Esophagus muscularis mucosa (tissue), 4 donors: ENCODE data around the gene MAFB. TPM values are rescaled to one million over a fixed set of nuclear protein-coding genes. Genes with fewer than 3 reads are reported as not detected.

Experiments used
- DNase-seq: peaks from one replicate; pipeline ENCODE4 v3.0.0-alpha.2; 2017; ENCODE audit errors: extremely low spot score
- H3K27ac ChIP-seq, 4 donors: fragments of 200-600 bp; sonication (generic); replicated peaks in 1 of 4; 1 replicate in 3 of 4; 2 replicates in 1 of 4; pipeline ENCODE4 v1.5.1; 2016 to 2019; ENCODE audit warnings: mild to moderate bottlenecking in 1 of 4
- H3K27me3 ChIP-seq, 4 donors: fragments of 200-600 bp; sonication (generic); one replicate each; pipeline versions ENCODE4 v1.5.1 to v1.6.0; 2016 to 2019
- H3K36me3 ChIP-seq, 4 donors: fragments of 200-600 bp; sonication (generic); one replicate each; pipeline ENCODE4 v1.5.1; 2016 to 2019
- H3K4me1 ChIP-seq, 4 donors: fragments of 200-600 bp; sonication (generic); one replicate each; pipeline ENCODE4 v1.5.1; 2016 to 2019
- H3K4me3 ChIP-seq, 4 donors: fragments of 200-600 bp; sonication (generic); 1 replicate in 2 of 4; 2 replicates in 2 of 4; pipeline ENCODE4 v1.5.1; 2016 to 2019; ENCODE audit warnings: mild to moderate bottlenecking in 4 of 4, moderate library complexity in 1 of 4
- H3K9me3 ChIP-seq, 4 donors: fragments of 200-600 bp; sonication (generic); 1 replicate in 3 of 4; 2 replicates in 1 of 4; pipeline ENCODE4 v1.5.1; 2016 to 2019
- CTCF ChIP-seq, 3 experiments: fragments of 200-600 bp in 2 of 3; fragments of 450-650 bp in 1 of 3; sonication (generic) in 2 of 3; IDR thresholded peaks; one replicate each; pipeline ENCODE4 v1.5.1; 2017 to 2019; ENCODE audit warnings: antibody characterized with exemption in 3 of 3, mild to moderate bottlenecking in 2 of 3, moderate library complexity in 1 of 3
- EP300 ChIP-seq: sonication (generic); formaldehyde crosslinking; IDR thresholded peaks from one replicate; pipeline ENCODE4 v1.6.1; 2017; ENCODE audit warnings: antibody characterized with exemption
- POLR2A ChIP-seq: fragments of 450-650 bp; IDR thresholded peaks from one replicate; pipeline ENCODE4 v1.6.1; 2017; ENCODE audit warnings: antibody characterized with exemption, moderate library complexity, mild to moderate bottlenecking, low read depth
- POLR2AphosphoS5 ChIP-seq, 2 donors: sonication (generic); formaldehyde crosslinking; IDR thresholded peaks; one replicate each; pipeline ENCODE4 v1.6.1; 2017; ENCODE audit warnings: antibody characterized with exemption in 2 of 2
- WGBS: methylation state at CpG from one replicate; pipeline ENCODE4 v1.1.5; 2018; 5-methylcytosine and 5-hydroxymethylcytosine counted together
- intact Hi-C: fragments of 100-400 bp; cut with DNase I; formaldehyde crosslinking; loops from one replicate; pipeline ENCODE4 v1.15.1; 2023
- total RNA-seq, 4 donors: library from RNA; depleted of rRNA; stranded (reverse); fragments of >200 nt; gene quantifications; one replicate each; pipeline versions ENCODE4 v1.1.0 to v1.2.1, GENCODE V29; 2016

MAFB gene
- total RNA-seq, 4 donors from 2014 or later = 34.6 to 77.5 (median 37.3) TPM

DNA sequence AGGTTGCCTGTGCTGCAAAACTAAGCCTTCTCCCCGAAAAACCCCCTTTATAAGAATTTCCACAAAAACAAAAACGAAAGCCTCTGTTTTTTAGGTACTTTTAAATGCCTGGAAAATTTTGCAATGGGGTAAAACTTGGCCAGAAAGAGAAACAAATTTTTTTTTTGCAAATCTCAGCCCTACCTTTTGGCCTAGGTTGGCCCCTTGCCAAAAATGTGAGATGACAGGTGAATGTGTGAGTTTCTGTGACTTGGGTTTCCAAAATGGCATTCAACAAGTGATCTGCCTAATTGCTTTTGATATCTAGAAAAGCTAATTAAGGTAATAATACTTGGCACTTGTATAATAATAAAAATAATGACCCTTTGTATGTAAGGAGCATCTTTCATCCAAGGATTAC, 48.4 kb downstream of the MAFB start:
- H3K36me3 ChIP-seq = no peaks in the 10 kb centered on the region
- no peaks in the 10 kb centered on the region for H3K4me1 ChIP-seq
- TF ChIP-seq POLR2AphosphoS5 (IDR thresholded peaks at IDR 0.05) = no peak
- TF ChIP-seq EP300 = no peak
- no peak for TF ChIP-seq POLR2A
- TF ChIP-seq CTCF (IDR thresholded peaks at IDR 0.05) = no peak
- 87% methylated on average over 2 of the region's 2 CpGs for WGBS
- DNase-seq = no peak
- peaks cover 0 to under 1% (median 0%) of the 10 kb centered on the region in 4 donors for H3K27me3 ChIP-seq
- intact Hi-C loops = no loop called here
- no peak overlapping the region for H3K4me3 ChIP-seq
- no peak overlapping the region for H3K27ac ChIP-seq
- no peaks in the 10 kb centered on the region for H3K9me3 ChIP-seq

- Histone ChIP-seq H3K4me1 (no peaks in the 10 kb centered on the region), H3K36me3 (no peaks in the 10 kb centered on the region), H3K4me3 (no peak overlapping the region), H3K27ac (no peak overlapping the region), H3K27me3 (no peaks in the 10 kb centered on the region), H3K9me3 (no peaks in the 10 kb centered on the region)
- 79% methylated on average over 2 of the region's 2 CpGs for WGBS
- intact Hi-C loops = no loop called here
- no peak for DNase-seq
- TF ChIP-seq POLR2AphosphoS5 (IDR thresholded peaks at IDR 0.05) (no peak), EP300 (no peak), CTCF (IDR thresholded peaks at IDR 0.05) (no peak), POLR2A (no peak)
Observed at GRCh38 chr20:40639676-40640355, 49.2 kb downstream of the MAFB start.

- TF ChIP-seq CTCF (IDR thresholded peaks at IDR 0.05) (no peak), EP300 (no peak), POLR2A (no peak), POLR2AphosphoS5 (IDR thresholded peaks at IDR 0.05) (no peak)
- intact Hi-C loops = no loop called here
- no peaks in the 10 kb centered on the region for H3K9me3 ChIP-seq
- WGBS = 61% methylated on average over 1 of the region's 1 CpG
- no peak overlapping the region for H3K27ac ChIP-seq
- no peaks in the 10 kb centered on the region for H3K27me3 ChIP-seq
- H3K4me1 ChIP-seq = no peaks in the 10 kb centered on the region
- H3K4me3 ChIP-seq = no peak overlapping the region
- no peak for DNase-seq
- H3K36me3 ChIP-seq = no peaks in the 10 kb centered on the region
Observed at GRCh38 chr20:40639132-40639531, 49.9 kb downstream of the MAFB start.

DNA sequence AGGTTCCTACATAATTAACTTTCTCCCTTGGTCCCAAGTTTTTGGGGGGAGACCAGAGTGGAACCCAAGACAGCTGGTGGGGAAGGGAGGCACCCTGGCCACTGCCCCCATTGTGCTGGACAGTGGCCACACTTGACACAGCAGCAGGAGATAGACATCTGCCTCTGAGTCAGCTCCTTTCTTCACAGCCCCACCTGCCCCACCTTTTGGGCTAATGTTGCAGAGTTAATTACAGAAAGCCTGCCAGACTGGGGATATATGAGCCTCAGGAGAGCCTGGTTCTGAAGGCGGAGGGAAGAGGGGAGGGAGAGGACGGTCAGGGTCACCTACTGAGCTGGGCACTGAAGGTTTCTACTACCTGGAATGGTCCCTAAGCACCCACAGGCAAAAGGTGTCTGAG, 50.6 kb downstream of the MAFB start:
- Histone ChIP-seq H3K4me1 (peaks cover 0 to 2% (median under 1%) of the 10 kb centered on the region in 4 donors), H3K36me3 (no peaks in the 10 kb centered on the region), H3K27me3 (no peaks in the 10 kb centered on the region), H3K27ac (no peak overlapping the region), H3K9me3 (no peaks in the 10 kb centered on the region), H3K4me3 (no peak overlapping the region)
- no peak for DNase-seq
- 83% methylated on average over 2 of the region's 2 CpGs for WGBS
- intact Hi-C loops = no loop called here
- TF ChIP-seq POLR2AphosphoS5 (IDR thresholded peaks at IDR 0.05) (no peak), CTCF (IDR thresholded peaks at IDR 0.05) (no peak), POLR2A (no peak), EP300 (no peak)

GRCh38 chr20:40637176-40637575, 51.9 kb downstream of the MAFB start:
- DNase-seq = peak; percentile 55
- TF ChIP-seq CTCF (IDR thresholded peaks at IDR 0.05) (no peak), POLR2AphosphoS5 (IDR thresholded peaks at IDR 0.05) (no peak), EP300 (no peak), POLR2A (no peak)
- no peaks in the 10 kb centered on the region for H3K9me3 ChIP-seq
- WGBS = 89% methylated on average over 3 of the region's 3 CpGs
- H3K4me1 ChIP-seq = peaks cover 0 to 14% (median 6%) of the 10 kb centered on the region in 4 donors
- intact Hi-C loops = no loop called here
- no peaks in the 10 kb centered on the region for H3K36me3 ChIP-seq
- no peak overlapping the region for H3K4me3 ChIP-seq
- no peaks in the 10 kb centered on the region for H3K27me3 ChIP-seq
- no peak overlapping the region for H3K27ac ChIP-seq
